VCaP (cell line): Measurements from ENCODE around the gene TMEM178B.
A peak's percentile ranks its signal among the peaks of the same experiment; 100 is the strongest.

ENCODE experiments used
- H3K27ac ChIP-seq: fragments of 450-650 bp; 2 replicates; pipeline ENCODE4 v1.5.1; 2017
- TF ChIP-seq, protein P1 (sequence below): fragments of 450-650 bp; conservative IDR thresholded peaks from 2 replicates; pipeline ENCODE4 v1.5.1; 2017; ENCODE audit warnings: mild to moderate bottlenecking, moderate library complexity

TMEM178B gene

GRCh38 chr7:141043616-141044015 lies 30.2 kb upstream of the TMEM178B start:
- H3K27ac ChIP-seq: no peak overlapping the region
- TF ChIP-seq, protein P1, sequence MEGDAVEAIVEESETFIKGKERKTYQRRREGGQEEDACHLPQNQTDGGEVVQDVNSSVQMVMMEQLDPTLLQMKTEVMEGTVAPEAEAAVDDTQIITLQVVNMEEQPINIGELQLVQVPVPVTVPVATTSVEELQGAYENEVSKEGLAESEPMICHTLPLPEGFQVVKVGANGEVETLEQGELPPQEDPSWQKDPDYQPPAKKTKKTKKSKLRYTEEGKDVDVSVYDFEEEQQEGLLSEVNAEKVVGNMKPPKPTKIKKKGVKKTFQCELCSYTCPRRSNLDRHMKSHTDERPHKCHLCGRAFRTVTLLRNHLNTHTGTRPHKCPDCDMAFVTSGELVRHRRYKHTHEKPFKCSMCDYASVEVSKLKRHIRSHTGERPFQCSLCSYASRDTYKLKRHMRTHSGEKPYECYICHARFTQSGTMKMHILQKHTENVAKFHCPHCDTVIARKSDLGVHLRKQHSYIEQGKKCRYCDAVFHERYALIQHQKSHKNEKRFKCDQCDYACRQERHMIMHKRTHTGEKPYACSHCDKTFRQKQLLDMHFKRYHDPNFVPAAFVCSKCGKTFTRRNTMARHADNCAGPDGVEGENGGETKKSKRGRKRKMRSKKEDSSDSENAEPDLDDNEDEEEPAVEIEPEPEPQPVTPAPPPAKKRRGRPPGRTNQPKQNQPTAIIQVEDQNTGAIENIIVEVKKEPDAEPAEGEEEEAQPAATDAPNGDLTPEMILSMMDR: no peak

GRCh38 chr7:141045126-141045841 lies 28.6 kb upstream of the TMEM178B start:
- H3K27ac ChIP-seq: no peak overlapping the region
- TF ChIP-seq, protein P1: no peak

DNA sequence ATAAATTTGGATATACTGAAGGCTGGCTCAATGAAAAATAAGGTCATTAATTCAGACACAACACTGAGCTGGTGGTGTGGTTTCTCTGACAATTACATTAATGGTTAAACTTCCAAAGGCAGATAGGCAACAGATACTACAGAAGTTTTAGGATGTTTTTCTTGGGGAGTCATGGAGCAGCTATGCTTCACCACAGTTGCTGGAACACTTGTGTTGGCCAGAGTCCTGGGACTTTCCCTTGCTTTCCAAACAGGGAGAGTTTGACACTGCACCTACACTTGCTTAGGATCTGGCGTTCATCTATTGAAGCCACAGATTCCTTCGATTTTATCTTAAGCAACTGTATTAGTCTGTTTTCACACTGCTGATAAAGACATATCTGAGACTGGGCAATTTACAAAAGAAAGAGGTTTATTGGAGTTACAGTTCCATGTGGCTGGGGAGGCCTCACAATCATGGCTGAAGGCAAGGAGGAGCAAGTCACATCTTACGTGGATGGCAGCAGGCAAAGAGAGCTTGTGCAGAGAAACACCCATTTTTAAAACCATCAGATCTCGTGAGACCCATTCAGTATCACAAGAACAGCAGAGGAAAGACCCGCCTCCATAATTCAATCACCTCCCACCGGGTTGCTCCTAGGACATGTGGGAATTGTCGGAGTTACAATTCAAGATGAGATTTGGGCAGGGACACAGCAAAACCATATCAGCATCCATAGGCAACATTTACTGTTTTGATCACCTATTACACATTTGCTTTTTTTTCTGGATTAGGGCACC lies 27.8 kb upstream of the TMEM178B start:
- no peak overlapping the region for H3K27ac ChIP-seq
- TF ChIP-seq, protein P1: no peak

DNA sequence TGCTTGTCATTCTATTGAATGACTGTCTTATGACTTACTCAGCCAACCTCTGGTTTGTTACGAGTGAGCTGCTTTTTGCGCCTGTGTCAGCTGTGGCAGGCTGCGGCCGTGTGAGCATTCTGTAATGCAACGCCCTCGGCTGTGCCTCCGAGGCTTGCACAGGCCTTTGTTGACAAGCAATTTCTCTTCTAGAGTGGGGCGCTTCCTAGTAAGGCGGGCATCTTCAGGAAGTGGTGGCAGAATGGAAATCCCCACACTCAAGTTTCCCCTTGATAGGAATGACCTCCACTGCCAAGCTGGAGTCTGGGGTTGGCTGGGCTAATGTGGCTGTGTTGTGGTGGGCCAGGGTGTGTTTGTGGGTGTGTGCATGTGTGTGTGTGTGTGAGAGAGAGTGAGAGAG lies 20.2 kb upstream of the TMEM178B start:
- TF ChIP-seq, protein P1: no peak
- H3K27ac ChIP-seq: no peak overlapping the region

DNA sequence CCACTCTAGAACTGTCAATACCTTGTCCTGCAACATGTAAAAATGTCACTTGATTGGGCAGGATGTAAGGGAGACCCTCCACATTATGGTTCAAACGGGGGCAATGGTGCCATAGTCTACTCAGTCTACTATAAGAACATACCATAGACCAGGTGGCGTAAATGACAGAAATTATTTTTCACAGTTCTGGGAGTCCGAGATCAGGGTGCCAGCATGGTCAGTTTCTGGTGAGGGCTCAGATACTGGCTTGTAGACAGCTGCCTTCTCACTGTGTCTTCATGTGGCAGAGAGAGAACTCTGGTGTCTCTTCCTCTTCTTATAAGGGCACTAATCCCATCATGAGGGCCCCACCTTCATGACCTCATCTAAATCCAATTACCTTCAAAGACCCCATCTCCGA lies 18.7 kb upstream of the TMEM178B start:
- TF ChIP-seq, protein P1: no peak
- H3K27ac ChIP-seq: no peak overlapping the region

GRCh38 chr7:141057788-141058187 lies 16.1 kb upstream of the TMEM178B start:
- TF ChIP-seq, protein P1: no peak
- H3K27ac ChIP-seq: peak overlapping the region; percentile 48

DNA sequence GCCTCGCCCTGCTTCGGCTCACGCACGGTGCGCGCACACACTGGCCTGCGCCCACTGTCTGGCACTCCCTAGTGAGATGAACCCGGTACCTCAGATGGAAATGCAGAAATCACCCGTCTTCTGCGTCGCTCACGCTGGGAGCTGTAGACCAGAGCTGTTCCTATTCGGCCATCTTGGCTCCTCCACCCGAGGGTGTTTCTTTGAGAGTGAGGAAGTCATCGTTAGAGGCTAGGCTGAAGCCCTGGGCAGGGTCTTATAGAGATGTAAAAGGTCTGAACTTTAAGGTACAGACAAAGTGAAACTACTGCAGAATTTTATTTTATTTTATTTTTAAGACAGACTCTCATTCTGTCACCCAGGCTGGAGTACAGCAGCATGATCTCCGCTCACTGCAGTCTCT lies 6.0 kb upstream of the TMEM178B start:
- peak overlapping the region; percentile 34; the same call in 1 of the 2 replicates for H3K27ac ChIP-seq
